GM12864 (cell line): Measurements from ENCODE around the gene TMEM123.
"Not testable (repeated sequence)": the region's sequence is repeated elsewhere in the genome, so short reads cannot be mapped to it uniquely, and the experiment has no call there.

Experiments used
- DNase-seq: peaks from one replicate; pipeline ENCODE4 v3.0.0-alpha.2; 2011; ENCODE audit warnings: low read depth
- H3K4me3 ChIP-seq: 2 replicates; pipeline ENCODE4 v1.5.1; 2011; ENCODE audit warnings: mild to moderate bottlenecking, low read depth, low read length, control low read depth
- TF ChIP-seq, protein P1 (sequence below): IDR thresholded peaks from 2 replicates; pipeline ENCODE4 v1.5.1; 2011; ENCODE audit warnings: low read depth, mild to moderate bottlenecking, moderate library complexity, low read length, control low read depth, inconsistent platforms; ENCODE audit errors: missing control alignments

Gene TMEM123

DNA sequence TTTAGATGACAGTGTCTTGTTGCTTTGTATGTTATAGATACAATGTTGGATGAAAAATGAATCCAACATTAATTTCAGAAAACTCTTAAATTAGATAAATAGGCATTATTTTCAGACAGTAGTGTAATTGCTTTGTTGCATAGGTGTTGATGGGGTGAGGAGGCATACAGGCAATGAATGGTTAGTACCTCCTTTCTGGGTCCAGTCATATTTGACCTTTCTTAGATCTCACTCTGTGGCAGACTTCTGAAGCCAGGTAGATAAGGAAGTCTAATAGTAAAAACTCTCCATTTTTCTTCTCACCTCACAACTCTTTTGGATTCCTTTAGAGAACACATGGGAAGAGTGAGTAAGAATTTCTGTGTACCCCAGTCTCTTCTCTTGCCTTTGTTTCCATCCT is 73.7 kb downstream of the TMEM123 start:
- TF ChIP-seq, protein P1, sequence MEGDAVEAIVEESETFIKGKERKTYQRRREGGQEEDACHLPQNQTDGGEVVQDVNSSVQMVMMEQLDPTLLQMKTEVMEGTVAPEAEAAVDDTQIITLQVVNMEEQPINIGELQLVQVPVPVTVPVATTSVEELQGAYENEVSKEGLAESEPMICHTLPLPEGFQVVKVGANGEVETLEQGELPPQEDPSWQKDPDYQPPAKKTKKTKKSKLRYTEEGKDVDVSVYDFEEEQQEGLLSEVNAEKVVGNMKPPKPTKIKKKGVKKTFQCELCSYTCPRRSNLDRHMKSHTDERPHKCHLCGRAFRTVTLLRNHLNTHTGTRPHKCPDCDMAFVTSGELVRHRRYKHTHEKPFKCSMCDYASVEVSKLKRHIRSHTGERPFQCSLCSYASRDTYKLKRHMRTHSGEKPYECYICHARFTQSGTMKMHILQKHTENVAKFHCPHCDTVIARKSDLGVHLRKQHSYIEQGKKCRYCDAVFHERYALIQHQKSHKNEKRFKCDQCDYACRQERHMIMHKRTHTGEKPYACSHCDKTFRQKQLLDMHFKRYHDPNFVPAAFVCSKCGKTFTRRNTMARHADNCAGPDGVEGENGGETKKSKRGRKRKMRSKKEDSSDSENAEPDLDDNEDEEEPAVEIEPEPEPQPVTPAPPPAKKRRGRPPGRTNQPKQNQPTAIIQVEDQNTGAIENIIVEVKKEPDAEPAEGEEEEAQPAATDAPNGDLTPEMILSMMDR, result no peak
- no peak overlapping the region for H3K4me3 ChIP-seq
- DNase-seq, result no peak

DNA sequence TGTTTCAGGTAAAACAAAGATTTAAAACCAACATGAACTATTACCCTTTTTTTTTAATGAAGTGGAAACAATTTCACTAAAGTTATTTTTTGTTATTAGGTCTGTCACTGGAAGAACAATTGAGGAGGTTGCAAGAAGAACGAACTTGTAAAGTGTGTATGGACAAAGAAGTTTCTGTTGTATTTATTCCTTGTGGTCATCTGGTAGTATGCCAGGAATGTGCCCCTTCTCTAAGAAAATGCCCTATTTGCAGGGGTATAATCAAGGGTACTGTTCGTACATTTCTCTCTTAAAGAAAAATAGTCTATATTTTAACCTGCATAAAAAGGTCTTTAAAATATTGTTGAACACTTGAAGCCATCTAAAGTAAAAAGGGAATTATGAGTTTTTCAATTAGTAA is 74.7 kb downstream of the TMEM123 start:
- no peak for DNase-seq
- TF ChIP-seq, protein P1, result no peak
- no peak overlapping the region for H3K4me3 ChIP-seq

DNA sequence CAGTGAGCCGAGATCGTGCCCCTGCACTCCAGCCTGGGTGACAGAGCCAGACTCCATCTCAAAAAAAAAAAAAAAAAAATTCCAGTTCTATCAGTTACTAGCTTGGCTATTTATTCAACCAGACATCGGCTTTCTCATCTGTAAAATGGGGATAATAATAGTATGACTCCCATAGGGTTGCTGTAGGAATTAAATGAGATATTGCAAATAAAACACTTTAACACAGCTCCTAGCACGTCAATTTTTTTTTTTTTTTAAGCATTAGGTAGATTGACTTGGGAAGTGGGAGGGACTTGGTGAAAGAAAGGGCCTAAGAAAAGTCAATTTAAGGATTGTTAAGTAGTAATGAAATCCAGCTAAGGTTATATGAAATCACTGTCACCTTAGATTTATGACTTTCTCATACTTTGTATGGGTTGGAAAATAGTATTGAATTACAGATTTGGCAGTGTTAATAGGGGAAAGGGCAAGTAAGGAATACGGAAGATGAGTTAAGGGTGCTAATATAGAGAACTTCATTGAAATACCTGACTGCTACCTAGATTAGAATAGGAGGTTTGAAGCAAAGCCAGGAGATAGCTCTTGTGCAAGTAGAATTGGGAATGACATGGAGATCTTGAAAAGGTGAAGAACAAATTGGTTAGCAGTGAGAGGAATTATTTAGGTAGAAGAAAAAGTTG is 76.7 kb downstream of the TMEM123 start:
- no peak for DNase-seq
- H3K4me3 ChIP-seq, result no peak overlapping the region
- TF ChIP-seq, protein P1, result no peak

DNA sequence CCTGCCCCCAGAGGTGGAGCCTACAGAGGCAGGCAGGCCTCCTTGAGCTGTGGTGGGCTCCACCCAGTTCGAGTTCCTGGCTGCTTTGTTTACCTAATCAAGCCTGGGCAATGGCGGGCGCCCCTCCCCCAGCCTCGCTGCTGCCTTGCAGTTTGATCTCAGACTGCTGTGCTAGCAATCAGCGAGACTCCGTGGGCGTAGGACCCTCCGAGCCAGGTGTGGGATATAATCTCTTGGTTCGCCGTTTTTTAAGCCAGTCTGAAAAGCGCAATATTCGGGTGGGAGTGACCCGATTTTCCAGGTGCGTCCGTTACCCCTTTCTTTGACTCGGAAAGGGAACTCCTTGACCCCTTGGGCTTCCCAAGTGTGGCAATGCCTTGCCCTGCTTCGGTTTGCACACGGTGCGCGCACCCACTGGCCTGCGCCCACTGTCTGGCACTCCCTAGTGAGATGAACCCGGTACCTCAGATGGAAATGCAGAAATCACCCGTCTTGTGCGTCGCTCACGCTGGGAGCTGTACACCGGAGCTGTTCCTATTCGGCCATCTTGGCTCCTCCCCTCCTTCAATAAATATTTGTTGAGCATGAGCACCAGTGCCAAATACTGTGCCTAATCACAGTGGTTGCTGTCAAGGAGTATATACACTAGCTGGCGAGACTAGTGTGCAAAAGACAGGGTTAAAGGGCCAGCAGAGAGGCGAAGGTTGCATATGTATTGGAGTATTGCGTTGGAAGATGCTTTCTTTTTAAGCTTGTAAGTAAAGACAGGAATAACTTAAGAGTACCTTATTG is 77.7 kb downstream of the TMEM123 start:
- not testable (repeated sequence) for DNase-seq, H3K4me3 ChIP-seq

DNA sequence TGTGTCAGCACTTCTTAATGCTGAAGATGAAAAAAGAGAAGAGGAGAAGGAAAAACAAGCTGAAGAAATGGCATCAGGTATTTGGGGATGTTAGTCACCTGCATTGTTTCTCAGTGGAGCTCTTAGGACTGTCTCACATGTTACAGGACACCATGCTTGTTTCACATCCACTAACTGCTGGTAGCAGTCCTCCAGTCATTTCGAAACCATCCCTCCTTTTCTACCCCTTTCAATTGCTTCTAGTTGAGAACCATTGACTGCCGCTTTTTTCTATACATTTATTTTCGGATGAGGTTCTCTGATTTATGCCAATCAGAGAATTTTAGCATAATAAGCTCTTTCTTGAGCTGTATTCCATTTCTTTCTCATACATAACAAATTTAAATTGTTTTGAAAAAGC is 84.1 kb downstream of the TMEM123 start:
- DNase-seq, result peak; percentile 80
- TF ChIP-seq, protein P1, result no peak
- no peak overlapping the region for H3K4me3 ChIP-seq

DNA sequence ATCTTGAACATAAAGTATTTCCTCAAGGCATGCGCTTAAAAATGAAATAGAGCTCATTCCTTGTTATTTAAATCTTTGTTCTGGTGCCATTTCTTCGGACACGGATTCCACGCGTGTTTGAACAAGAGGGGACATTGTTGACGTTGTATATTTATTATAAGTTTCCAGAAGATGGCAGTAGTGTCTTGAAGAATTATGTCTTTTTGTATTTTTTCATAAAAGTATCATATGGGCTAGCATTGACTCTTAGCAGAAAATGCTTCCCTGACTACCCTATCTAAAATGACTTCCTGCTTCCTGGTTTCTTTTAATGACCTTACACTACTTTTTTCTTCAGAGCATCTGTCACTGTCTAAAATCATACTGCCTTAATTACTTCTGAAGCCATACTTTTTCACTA is 85.2 kb downstream of the TMEM123 start:
- TF ChIP-seq, protein P1, result no peak
- DNase-seq, result no peak
- H3K4me3 ChIP-seq, result no peak overlapping the region

DNA sequence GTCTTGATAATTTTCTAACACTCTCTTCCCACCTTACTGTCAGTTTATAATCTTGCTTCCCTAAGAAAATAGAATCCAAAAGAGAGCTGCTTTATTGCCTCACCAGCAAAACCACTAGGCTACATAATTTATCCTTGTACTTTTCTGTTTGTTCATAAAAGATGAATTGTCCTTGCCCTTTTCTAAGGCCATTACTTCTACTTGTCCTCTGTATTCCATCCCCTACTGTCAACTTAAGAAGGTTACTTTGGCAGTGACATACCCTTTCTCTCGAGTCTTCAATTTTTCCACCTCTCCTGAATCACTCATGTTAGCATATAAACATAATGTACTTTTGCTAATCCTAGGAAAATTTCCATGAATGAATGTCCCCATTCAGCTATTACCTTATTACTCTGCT is 87.6 kb downstream of the TMEM123 start:
- no peak overlapping the region for H3K4me3 ChIP-seq
- TF ChIP-seq, protein P1, result no peak

More for the DNA sequence above, 87.6 kb downstream of the TMEM123 start:
- no peak for DNase-seq
